Ascending aorta (tissue), 2 donors: ENCODE data around the gene SLC6A3. TPM values are rescaled to one million over a fixed set of nuclear protein-coding genes. Genes with fewer than 3 reads are reported as not detected.

Experiments used
- DNase-seq, 2 donors: peaks; one replicate each; pipeline ENCODE4 v3.0.0-alpha.2; 2019; ENCODE audit warnings: low spot score in 2 of 2
- H3K27ac ChIP-seq, 2 donors: fragments of 200-600 bp; sonication (generic); one replicate each; pipeline ENCODE4 v1.5.1; 2016 to 2017; ENCODE audit warnings: mild to moderate bottlenecking in 1 of 2
- H3K27me3 ChIP-seq: fragments of 200-600 bp; sonication (generic); one replicate; pipeline ENCODE4 v1.5.1; 2017
- H3K36me3 ChIP-seq, 2 donors: fragments of 200-600 bp; sonication (generic); one replicate each; pipeline ENCODE4 v1.5.1; 2016
- H3K4me1 ChIP-seq, 2 donors: fragments of 200-600 bp; sonication (generic); one replicate each; pipeline ENCODE4 v1.5.1; 2016 to 2017; ENCODE audit warnings: mild to moderate bottlenecking in 1 of 2
- H3K4me3 ChIP-seq, 2 donors: fragments of 200-600 bp; sonication (generic); one replicate each; pipeline ENCODE4 v1.5.1; 2016 to 2017; ENCODE audit warnings: mild to moderate bottlenecking in 1 of 2
- H3K9me3 ChIP-seq, 2 donors: fragments of 200-600 bp; sonication (generic); one replicate each; pipeline ENCODE4 v1.5.1; 2016
- CTCF ChIP-seq, 3 experiments: fragments of 200-600 bp in 2 of 3; fragments of 450-650 bp in 1 of 3; sonication (generic) in 2 of 3; IDR thresholded peaks; one replicate each; pipeline ENCODE4 v1.5.1; 2016 to 2019; ENCODE audit warnings: antibody characterized with exemption in 3 of 3, mild to moderate bottlenecking in 1 of 3, moderate library complexity in 1 of 3
- intact Hi-C: fragments of 100-400 bp; cut with DNase I; formaldehyde crosslinking; loops from one replicate; pipeline ENCODE4 v1.15.1; 2023
- total RNA-seq: library from RNA; depleted of rRNA; stranded (reverse); fragments of >200 nt; gene quantifications from one replicate; pipeline ENCODE4 v1.1.0, GENCODE V29; 2016

Gene SLC6A3
- total RNA-seq, 1 donor from 2014 or later, result not detected

DNA sequence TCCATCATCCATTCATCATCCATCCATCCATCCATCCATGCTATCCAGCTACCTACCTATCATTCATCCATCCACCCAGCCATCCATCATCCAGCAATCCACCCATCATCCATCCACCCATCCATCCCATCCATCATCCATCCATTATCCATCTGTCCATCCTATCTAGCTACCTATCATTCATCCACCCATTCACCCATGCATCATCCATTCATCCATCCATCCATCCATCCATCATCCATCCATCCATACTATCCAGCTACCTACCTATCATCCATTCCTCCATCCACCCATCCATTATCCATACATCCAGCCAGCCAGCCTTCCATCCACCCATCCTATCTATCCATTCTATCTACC is 26.3 kb downstream of the SLC6A3 start:
- no peaks in the 10 kb centered on the region for H3K4me1 ChIP-seq
- TF ChIP-seq CTCF (IDR thresholded peaks at IDR 0.05), result no peak
- intact Hi-C loops, result no loop called here
- no peaks in the 10 kb centered on the region for H3K9me3 ChIP-seq
- no peaks in the 10 kb centered on the region for H3K27me3 ChIP-seq
- H3K4me3 ChIP-seq, result no peak overlapping the region
- H3K36me3 ChIP-seq, result no peaks in the 10 kb centered on the region
- H3K27ac ChIP-seq, result no peak overlapping the region
- DNase-seq, result no peak

DNA sequence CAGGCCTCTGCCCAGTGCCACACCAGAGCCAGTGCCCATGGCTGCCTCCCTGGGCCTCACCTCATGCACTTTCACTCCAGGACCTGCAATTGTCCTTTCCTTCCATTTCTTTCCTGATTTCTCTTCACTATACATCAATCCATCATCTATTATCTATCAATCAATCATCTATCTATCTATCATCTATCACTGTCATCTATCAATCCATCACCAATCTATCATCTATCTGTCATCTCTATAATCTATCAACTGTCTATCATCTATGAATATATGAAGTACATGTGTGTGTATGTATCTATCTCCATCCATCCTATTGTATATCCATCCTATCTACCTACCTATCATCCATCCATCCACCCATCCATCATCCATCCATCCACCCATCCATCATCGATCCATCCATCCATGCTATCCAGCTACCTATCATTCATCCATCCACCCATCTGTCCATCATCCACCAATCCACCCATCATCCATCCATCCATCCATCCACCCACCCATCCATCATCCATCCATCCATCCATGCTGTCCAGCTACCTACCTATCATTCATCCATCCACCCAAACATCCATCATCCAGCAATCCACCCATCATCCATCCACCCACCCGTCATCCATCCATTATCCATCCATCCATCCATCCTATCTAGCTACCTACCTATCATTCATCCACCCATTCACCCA is 26.9 kb downstream of the SLC6A3 start:
- intact Hi-C loops, result no loop called here

GRCh38 chr5:1417586-1418225 is 27.5 kb downstream of the SLC6A3 start:
- TF ChIP-seq CTCF (IDR thresholded peaks at IDR 0.05), result no peak
- Histone ChIP-seq H3K27ac (no peak overlapping the region), H3K27me3 (no peaks in the 10 kb centered on the region), H3K9me3 (no peaks in the 10 kb centered on the region), H3K4me3 (no peak overlapping the region), H3K36me3 (no peaks in the 10 kb centered on the region), H3K4me1 (no peaks in the 10 kb centered on the region)
- DNase-seq, result peak in 1 of 2 donors; percentile 51
- intact Hi-C loops, result no loop called here

More for the DNA sequence above, 26.9 kb downstream of the SLC6A3 start:
- no peaks in the 10 kb centered on the region for H3K4me1 ChIP-seq
- H3K4me3 ChIP-seq, result no peak overlapping the region
- DNase-seq, result no peak
- H3K27ac ChIP-seq, result no peak overlapping the region
- no peak for TF ChIP-seq CTCF (IDR thresholded peaks at IDR 0.05)
- H3K36me3 ChIP-seq, result no peaks in the 10 kb centered on the region
- no peaks in the 10 kb centered on the region for H3K27me3 ChIP-seq
- H3K9me3 ChIP-seq, result no peaks in the 10 kb centered on the region

DNA sequence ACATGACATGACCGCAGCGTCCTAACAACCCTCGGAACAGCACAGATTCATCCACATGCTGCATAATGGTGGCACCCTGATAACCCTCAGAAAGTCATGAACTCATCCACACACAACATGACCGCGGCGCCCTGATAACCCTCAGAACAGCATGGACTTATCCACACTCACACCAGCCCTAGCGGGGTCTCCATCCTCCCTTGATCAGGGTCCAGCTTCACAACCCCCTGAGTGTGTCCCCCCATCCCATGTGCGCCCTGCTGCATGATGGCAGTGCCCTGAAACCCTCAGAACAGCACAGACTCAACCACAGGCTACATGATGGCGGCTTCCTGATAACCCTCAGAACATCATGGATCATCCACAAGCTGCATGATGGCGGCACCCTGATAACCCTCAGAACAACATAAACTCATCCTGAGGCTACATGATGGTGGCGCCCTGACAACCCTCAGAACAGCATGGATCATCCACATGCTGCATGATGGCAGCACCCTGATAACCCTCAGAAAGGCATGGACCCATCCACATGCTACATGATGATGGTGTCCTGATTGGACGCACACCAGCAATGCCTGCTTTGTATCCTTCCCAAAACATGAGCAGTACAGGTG is 28.3 kb downstream of the SLC6A3 start:
- TF ChIP-seq CTCF (IDR thresholded peaks at IDR 0.05), result no peak
- no peaks in the 10 kb centered on the region for H3K27me3 ChIP-seq
- intact Hi-C loops, result no loop called here

DNA sequence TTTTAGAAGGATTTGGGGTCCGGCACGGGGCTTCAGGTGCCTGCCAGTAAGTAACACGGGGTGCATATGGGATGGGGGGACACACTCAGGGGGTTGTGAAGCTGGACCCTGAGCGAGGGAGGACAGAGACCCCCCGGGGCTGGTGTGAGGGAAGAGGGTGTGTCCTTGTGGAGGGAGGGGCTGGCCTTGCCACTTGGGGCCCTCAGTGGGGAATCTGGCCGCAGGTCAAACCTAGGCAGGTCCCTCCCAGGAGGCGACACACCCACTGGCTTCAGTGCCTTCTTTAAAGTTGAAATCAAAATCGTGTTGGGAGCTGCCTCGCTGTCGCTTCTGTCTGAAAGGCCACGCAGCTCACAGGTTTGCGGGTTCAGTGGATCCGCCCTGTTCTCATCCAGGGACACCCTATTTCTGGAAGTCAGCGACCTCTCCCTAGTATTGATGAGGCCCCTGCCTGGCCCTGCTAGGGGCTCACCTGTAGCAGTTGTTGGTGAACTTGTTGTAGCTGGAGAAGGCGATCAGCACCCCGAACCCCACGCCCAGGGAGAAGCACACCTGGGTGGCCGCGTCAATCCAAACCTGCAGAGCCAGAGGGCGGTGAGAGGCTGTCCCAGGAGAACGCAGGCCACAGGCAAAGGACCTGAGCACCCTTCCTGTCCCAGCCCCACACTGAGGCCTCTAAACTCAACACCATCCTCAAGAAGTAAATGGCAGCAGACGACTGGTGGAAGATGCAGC is 29.4 kb downstream of the SLC6A3 start:
- DNase-seq, result peak in 1 of 2 donors; percentile 40
- H3K4me1 ChIP-seq, result no peaks in the 10 kb centered on the region
- no peaks in the 10 kb centered on the region for H3K36me3 ChIP-seq
- no peak for TF ChIP-seq CTCF (IDR thresholded peaks at IDR 0.05)
- no peak overlapping the region for H3K27ac ChIP-seq
- no peak overlapping the region for H3K4me3 ChIP-seq
- intact Hi-C loops, result no loop called here
- no peaks in the 10 kb centered on the region for H3K27me3 ChIP-seq
- no peaks in the 10 kb centered on the region for H3K9me3 ChIP-seq

More for the DNA sequence above, 28.3 kb downstream of the SLC6A3 start:
- no peak overlapping the region for H3K27ac ChIP-seq
- no peaks in the 10 kb centered on the region for H3K36me3 ChIP-seq
- H3K4me3 ChIP-seq, result no peak overlapping the region
- no peaks in the 10 kb centered on the region for H3K4me1 ChIP-seq
- H3K9me3 ChIP-seq, result no peaks in the 10 kb centered on the region
- DNase-seq, result peak in 1 of 2 donors; percentile 54
